ENCODE measurements around the gene TSPAN16. TPM values are rescaled to one million over a fixed set of nuclear protein-coding genes. Genes with fewer than 3 reads are reported as not detected.

Gene TSPAN16
- total and polyA plus RNA-seq, 2 donors (not counting 3 experiments of a cell fraction or from before 2014, with no cell fraction given) = not detected

- Histone ChIP-seq H4K20me1 (replicated peaks; ENCODE audit: control insufficient read depth, extremely low read depth, insufficient read depth, low read length) (no peaks in the 10 kb centered on the region), H3K27ac (ENCODE audit: insufficient read depth, low read depth, low read length) (no peak overlapping the region), H3K9me3 (replicated peaks; ENCODE audit: control insufficient read depth, insufficient read depth, low read length) (no peaks in the 10 kb centered on the region), H3K9ac (replicated peaks; ENCODE audit: extremely low read depth, insufficient read depth, low read length) (no peak overlapping the region), H3K27me3 (ENCODE audit: control insufficient read depth in 2 of 2, insufficient read depth in 2 of 2, low read length in 2 of 2) (peaks cover 0 to 1% of the 10 kb centered on the region in 2 experiments), H3K79me2 (ENCODE audit: control insufficient read depth, insufficient read depth, low read length) (no peaks in the 10 kb centered on the region), H3K4me2 (ENCODE audit: insufficient read depth, low read length) (no peak overlapping the region), H3K4me3 (replicated peaks in 1 of 3; ENCODE audit: insufficient read depth in 1 of 3, low read depth in 1 of 3, low read length in 3 of 3) (no peak overlapping the region), H2AFZ (ENCODE audit: low read depth, low read length) (no peak overlapping the region), H3K4me1 (ENCODE audit: control insufficient read depth, extremely low read depth, insufficient read depth, low read length) (no peaks in the 10 kb centered on the region), H3K9me1 (replicated peaks; ENCODE audit: control insufficient read depth, extremely low read depth, insufficient read depth, low read length) (no peaks in the 10 kb centered on the region), H3K36me3 (ENCODE audit: control insufficient read depth in 2 of 2, extremely low read depth in 1 of 2, insufficient read depth in 2 of 2, low read length in 2 of 2) (no peaks in the 10 kb centered on the region)
- no TSS peak for BruUV-seq (replicated peaks)
- POLR2A ChIA-PET = no interaction called here
- no peak for TF ChIP-seq POLR2AphosphoS5 (IDR thresholded peaks at IDR 0.05; ENCODE audit: insufficient read depth, low read depth, low read length)
- no peak for TF ChIP-seq MYC (IDR thresholded peaks at IDR 0.05; ENCODE audit: low read depth, low read length)
- no peak for TF ChIP-seq JUN (IDR thresholded peaks at IDR 0.05; ENCODE audit: borderline replicate concordance, insufficient read depth, insufficient read length, low read depth)
- intact Hi-C loops (cut with micrococcal nuclease) (no loop called here), dilution Hi-C loops (cut with MboI; ENCODE audit: extremely low pct_ligation_motif_present, low sequenced_read_pairs) (no loop called here)
- DNase-seq (ENCODE audit: low read depth, low spot score) (no peak), FAIRE-seq (no peak)
- CTCF ChIA-PET = no interaction called here
Measured at GRCh38 chr19:11300811-11301120, 4.8 kb downstream of the TSPAN16 start.

DNA sequence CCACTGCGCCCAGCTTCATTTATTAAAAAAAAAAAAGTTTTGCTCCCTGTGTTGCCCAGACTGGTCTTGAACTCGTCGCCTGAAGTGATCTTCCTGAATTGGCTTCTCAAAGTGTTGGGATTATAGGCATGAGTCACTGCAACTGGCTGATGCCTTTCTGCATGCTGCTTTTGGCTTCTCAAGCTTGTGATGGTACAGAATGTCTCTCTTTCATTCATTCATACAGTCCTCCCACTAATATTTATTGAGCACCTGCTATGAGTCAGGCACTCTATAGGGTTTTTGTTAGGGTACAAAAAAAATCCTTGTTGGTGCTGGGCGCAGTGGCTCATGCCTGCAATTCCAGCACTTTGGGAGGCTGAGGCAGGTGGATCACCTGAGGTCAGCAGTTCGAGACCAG, 9.0 kb downstream of the TSPAN16 start:
- no peaks in the 10 kb centered on the region for H3K9me1 ChIP-seq (replicated peaks; ENCODE audit: control insufficient read depth, extremely low read depth, insufficient read depth, low read length)
- H3K4me1 ChIP-seq (ENCODE audit: control insufficient read depth, extremely low read depth, insufficient read depth, low read length) = no peaks in the 10 kb centered on the region
- intact Hi-C loops (cut with micrococcal nuclease) = no loop called here
- H2AFZ ChIP-seq (ENCODE audit: low read depth, low read length) = no peak overlapping the region
- FAIRE-seq (no peak), DNase-seq (ENCODE audit: low read depth, low spot score) (no peak)
- dilution Hi-C loops (cut with MboI; ENCODE audit: extremely low pct_ligation_motif_present, low sequenced_read_pairs) = no loop called here
- no peaks in the 10 kb centered on the region for H3K79me2 ChIP-seq (ENCODE audit: control insufficient read depth, insufficient read depth, low read length)
- POLR2A ChIA-PET = no interaction called here
- no peak for TF ChIP-seq FOS (IDR thresholded peaks at IDR 0.05; ENCODE audit: borderline replicate concordance, insufficient read depth, low read length)
- no peak for TF ChIP-seq POLR2A (IDR thresholded peaks at IDR 0.05; ENCODE audit: low read depth, low read length)
- no peak for TF ChIP-seq JUN (IDR thresholded peaks at IDR 0.05; ENCODE audit: borderline replicate concordance, insufficient read depth, insufficient read length, low read depth)
- no peak for TF ChIP-seq GATA2 (IDR thresholded peaks at IDR 0.05; ENCODE audit: insufficient read depth, insufficient read length, low read depth, low read length)
- no peak for TF ChIP-seq POLR2AphosphoS5 (IDR thresholded peaks at IDR 0.05; ENCODE audit: insufficient read depth, low read depth, low read length)
- TF ChIP-seq, protein P1, sequence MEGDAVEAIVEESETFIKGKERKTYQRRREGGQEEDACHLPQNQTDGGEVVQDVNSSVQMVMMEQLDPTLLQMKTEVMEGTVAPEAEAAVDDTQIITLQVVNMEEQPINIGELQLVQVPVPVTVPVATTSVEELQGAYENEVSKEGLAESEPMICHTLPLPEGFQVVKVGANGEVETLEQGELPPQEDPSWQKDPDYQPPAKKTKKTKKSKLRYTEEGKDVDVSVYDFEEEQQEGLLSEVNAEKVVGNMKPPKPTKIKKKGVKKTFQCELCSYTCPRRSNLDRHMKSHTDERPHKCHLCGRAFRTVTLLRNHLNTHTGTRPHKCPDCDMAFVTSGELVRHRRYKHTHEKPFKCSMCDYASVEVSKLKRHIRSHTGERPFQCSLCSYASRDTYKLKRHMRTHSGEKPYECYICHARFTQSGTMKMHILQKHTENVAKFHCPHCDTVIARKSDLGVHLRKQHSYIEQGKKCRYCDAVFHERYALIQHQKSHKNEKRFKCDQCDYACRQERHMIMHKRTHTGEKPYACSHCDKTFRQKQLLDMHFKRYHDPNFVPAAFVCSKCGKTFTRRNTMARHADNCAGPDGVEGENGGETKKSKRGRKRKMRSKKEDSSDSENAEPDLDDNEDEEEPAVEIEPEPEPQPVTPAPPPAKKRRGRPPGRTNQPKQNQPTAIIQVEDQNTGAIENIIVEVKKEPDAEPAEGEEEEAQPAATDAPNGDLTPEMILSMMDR (IDR thresholded peaks at IDR 0.05; ENCODE audit: extremely low read depth in 1 of 2, insufficient read depth in 1 of 2, low read depth in 1 of 2, low read length in 2 of 2) = no peak
- TF ChIP-seq MYC (IDR thresholded peaks at IDR 0.05; ENCODE audit: low read depth, low read length) = no peak
- no peak for TF ChIP-seq MAX (IDR thresholded peaks at IDR 0.05; ENCODE audit: insufficient read depth, insufficient read length)
- TF ChIP-seq EZH2 (IDR thresholded peaks at IDR 0.05; ENCODE audit: borderline replicate concordance, low read depth, low read length, severe bottlenecking) = no peak
- H3K27ac ChIP-seq (ENCODE audit: insufficient read depth, low read depth, low read length) = no peak overlapping the region
- BruUV-seq (replicated peaks) = no TSS peak
- CTCF ChIA-PET = interaction anchor here (1.5 kb wide), 1 partner anchor 11 kb away, joined by 6 read pairs; no protein-coding TSS in a partner anchor
- no peaks in the 10 kb centered on the region for H3K9me3 ChIP-seq (replicated peaks; ENCODE audit: control insufficient read depth, insufficient read depth, low read length)
- no peaks in the 10 kb centered on the region for H3K27me3 ChIP-seq (ENCODE audit: control insufficient read depth in 2 of 2, insufficient read depth in 2 of 2, low read length in 2 of 2)
- no peaks in the 10 kb centered on the region for H3K36me3 ChIP-seq (ENCODE audit: control insufficient read depth in 2 of 2, extremely low read depth in 1 of 2, insufficient read depth in 2 of 2, low read length in 2 of 2)
- no peak overlapping the region for H3K4me2 ChIP-seq (ENCODE audit: insufficient read depth, low read length)
- H3K9ac ChIP-seq (replicated peaks; ENCODE audit: extremely low read depth, insufficient read depth, low read length) = no peak overlapping the region
- H3K4me3 ChIP-seq (replicated peaks in 1 of 3; ENCODE audit: insufficient read depth in 1 of 3, low read depth in 1 of 3, low read length in 3 of 3) = no peak overlapping the region
- no peaks in the 10 kb centered on the region for H4K20me1 ChIP-seq (replicated peaks; ENCODE audit: control insufficient read depth, extremely low read depth, insufficient read depth, low read length)
